T47D (cell line): ENCODE data around the gene FRK.
A peak's percentile ranks its signal among the peaks of the same experiment; 100 is the strongest.
"Not testable (repeated sequence)": the region's sequence is repeated elsewhere in the genome, so short reads cannot be mapped to it uniquely, and the experiment has no call there.

Experiments
- DNase-seq, 2 experiments: peaks; one replicate each; pipeline versions ENCODE4 v3.0.0 to v3.0.0-alpha.2; 2011 to 2012; ENCODE audit warnings: low read depth in 1 of 2, low spot score in 1 of 2
- JUND ChIP-seq: IDR thresholded peaks from 2 replicates; pipeline ENCODE4 v1.6.1; 2012; ENCODE audit warnings: low read depth
- in situ Hi-C: cut with HindIII; loops from 2 replicates; pipeline ENCODE4 v1.10.0; 2016; ENCODE audit warnings: low sequenced_read_pairs, low pct_unique_long_range_greater_than_20kb

Gene FRK

DNA sequence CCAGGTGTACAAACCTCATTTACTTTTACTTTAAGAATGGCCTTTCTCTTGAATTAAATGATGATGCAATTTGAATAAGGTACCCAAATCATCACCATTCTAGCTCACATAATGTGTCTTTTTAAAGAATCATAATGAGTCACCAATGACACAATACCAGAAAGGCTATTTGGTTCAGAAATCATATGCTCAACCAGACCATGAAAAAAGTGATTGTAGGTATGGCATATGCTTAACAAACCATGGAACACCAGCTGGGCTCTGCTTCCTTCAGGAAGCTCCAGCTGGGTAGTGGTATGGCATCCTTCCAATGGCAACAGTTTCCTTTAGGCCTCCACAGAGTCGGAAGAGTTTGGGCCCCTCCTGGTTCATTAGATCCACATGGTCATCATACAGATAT lies 128.2 kb downstream of the FRK start:
- in situ Hi-C loops: no loop called here
- no peak for TF ChIP-seq JUND
- no peak for DNase-seq

DNA sequence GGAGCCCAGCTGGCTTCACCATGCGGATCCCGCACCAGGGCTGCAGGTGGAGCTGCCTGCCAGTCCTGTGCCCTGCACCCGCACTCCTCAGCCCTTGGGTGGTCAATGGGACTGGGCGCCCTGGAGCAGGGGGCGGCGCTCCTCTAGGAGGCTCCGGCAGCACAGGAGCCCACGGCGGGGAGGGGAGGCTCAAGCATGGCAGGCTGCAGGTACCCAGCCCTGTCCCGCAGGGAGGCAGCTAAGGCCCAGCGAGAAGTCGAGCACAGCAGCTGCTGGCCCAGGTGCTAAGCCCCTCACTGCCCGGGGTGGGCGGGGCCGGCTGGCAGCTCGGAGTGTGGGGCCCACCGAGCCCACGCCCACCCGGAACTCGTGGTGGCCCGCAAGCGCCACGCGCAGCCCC lies 132.7 kb downstream of the FRK start:
- DNase-seq, in situ Hi-C loops: not testable (repeated sequence)

DNA sequence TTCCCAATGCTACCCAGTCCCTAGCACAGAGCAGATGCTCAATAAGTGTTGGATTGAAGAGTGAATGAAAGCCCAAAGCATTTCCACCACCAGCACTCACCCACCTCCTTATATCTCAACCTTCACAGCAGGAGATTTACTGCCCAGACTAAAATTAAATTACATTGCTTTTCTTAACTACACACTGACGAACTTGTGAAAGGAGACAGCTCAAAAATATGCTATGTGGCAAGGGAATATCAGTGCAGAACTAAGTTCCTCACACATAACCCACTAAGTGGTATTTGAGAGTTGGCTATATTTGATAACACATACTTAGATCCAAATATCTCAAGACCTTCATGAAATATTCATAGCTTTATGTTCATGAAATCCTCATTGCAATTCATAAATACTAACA lies 137.7 kb downstream of the FRK start:
- DNase-seq: no peak
- TF ChIP-seq JUND: no peak
- in situ Hi-C loops: no loop called here

DNA sequence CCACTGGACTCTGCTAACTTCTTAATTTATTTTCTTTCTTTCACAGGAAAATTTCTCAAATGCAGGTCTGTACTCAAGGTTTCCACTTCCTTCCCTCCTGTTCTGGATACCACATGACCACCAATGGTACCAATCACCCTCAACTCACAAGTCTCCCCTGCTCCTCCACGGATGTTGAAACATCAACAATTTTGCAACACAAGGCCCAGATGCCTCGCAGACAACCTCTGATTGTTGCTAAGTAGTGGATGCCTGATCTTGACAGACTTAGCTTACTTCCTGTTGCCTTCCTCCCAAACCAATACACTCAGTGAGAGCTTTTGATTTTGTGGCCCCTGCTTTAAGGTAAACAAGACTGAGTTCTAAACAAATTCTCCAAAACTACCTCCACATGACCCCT lies 146.6 kb downstream of the FRK start:
- in situ Hi-C loops: no loop called here
- no peak for DNase-seq
- no peak for TF ChIP-seq JUND

DNA sequence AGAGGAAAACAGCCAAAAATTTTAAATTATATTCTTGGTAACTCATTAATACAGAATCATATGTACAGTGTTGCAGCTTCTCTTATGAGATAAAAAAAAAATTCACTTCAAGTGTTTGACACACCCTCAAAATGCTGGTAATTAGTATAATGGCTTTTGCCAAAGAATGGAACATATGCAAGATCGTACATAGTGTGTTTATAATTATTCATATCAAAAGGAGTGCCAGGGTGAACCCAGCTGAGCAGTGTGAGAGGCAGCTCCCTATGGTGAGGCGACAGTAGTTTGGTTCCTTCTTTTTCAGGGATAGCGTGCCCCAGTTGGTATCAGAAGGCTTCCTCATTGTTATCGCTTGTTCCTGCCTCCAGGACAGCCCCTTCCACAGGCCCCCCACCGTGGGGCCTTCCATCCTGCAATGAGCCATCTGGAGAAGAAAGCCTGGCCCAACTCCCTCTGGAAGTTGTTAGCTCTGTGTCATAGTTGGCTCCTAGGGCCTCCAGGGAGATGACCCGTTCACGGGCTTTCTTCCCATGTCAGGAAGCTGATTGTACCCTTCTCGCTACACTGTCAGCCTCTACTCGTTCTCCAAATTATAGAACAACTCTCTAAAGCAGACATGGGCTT lies 150.7 kb downstream of the FRK start:
- no peak for TF ChIP-seq JUND
- no peak for DNase-seq
- in situ Hi-C loops: no loop called here

DNA sequence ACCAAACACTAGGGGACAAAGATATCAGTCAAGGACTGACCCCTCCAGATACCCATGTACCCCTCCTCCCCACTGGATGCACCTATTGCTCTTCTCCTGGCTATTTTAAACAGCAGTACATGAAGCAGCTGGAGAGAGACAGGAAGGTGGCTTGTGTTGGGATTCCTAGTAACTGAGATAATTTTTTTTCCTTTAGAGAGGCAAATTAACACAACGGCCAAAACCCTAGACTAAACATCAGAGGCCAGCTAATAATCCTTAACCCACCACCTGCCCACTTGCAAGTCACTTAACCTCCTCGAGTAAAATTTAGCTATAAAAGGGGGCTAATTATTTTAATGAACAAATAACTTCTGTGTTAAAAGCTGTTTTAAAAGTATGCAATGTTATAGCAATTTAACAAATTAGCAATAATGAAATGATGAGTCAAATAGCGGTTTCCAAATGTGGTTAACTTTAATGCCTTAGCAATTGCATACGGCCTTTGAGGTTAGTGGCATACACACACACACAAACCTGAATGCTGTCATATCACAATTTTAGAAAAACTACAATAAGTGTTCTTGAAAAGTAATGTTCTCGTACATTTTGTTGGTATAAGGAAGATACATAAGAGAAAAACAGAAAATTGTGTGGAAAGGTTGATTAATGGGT lies 151.7 kb downstream of the FRK start:
- in situ Hi-C loops: no loop called here
- TF ChIP-seq JUND: no peak
- no peak for DNase-seq

DNA sequence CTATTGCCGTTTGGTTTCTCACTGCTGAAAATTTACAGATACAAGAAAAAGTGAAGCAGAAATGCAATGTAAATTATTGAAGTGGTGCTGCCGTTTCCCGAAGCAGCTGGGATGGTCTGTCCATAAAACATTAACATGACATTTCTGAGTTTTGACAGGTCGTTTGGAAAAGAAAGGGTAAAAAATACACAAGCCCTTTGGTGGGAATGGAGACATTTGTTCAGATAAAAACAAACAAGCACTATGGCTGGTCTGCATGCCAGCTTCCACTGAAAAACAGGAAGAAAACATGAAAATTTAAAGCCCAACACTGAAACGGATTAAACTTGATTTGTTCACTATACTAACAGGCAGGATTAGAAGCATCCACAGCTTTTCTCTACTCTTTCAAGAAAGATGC lies 155.2 kb downstream of the FRK start:
- TF ChIP-seq JUND: no peak
- in situ Hi-C loops: no loop called here
- no peak for DNase-seq

DNA sequence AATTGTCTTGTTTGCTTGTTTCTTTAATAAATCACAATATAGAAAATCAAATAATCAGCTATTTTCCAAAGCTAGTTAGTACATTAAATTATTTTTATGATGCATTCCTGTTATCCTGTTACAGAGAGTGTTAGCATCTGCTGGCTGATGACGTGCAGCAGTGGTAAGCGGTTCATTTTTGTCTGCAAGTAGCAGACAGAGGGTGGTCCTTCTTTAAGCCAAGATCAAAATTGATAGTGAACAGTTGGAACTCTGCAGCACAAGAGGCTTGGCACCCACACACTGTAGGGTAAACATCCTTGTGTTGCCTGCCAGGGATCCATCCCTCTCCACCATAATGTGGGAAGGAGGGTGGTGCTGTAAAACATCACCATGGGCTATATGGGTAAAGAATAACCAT lies 158.3 kb downstream of the FRK start:
- in situ Hi-C loops: no loop called here
- no peak for DNase-seq
- TF ChIP-seq JUND: no peak

DNA sequence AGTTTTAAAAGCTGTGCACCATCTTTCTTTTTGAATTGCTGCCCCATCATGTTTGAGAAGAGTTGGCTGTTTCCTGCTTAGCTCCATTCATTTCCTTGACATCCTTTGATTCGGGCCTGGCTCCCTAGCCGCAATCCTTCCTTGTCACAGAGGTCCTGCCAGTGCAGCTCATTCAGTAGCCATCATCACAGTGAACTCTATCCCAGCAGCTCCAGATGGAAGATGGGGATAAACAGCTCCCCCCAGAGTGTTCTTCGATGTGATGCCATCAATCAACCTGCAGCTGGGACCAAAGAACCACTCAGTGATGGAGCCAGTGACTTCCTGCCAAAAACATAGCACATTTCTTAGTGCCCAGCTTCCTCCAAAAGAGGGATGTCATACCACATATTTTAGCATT lies 158.8 kb downstream of the FRK start:
- TF ChIP-seq JUND: no peak
- in situ Hi-C loops: no loop called here

DNA sequence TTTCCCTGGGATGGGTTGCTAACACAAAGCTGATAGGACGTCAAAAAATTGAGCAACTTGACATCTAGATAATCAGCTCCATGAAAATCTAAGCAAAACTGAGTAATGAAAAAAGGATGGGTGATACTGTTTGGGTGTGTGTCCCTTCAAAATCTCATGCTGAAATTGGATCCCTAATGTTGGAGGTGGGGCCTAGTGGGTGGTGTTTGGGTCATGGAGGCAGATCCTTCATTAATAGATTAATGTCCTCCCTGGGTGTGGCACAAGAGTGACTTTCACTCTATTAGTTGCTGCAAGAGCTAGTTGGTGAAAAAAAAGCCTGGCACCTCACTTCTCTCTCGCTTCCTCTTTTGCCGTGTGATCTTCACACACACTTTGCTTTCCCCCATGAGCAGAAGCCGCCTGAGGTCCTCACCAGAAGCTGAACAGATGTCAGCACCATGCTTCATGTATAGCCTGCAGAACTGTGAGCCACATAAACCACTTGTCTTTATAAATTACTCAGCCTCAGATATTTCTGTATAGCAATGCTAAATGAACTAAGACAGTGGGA lies 160.9 kb downstream of the FRK start:
- in situ Hi-C loops: no loop called here
- no peak for DNase-seq
- no peak for TF ChIP-seq JUND

More for the DNA sequence above, 158.8 kb downstream of the FRK start:
- DNase-seq: no peak

DNA sequence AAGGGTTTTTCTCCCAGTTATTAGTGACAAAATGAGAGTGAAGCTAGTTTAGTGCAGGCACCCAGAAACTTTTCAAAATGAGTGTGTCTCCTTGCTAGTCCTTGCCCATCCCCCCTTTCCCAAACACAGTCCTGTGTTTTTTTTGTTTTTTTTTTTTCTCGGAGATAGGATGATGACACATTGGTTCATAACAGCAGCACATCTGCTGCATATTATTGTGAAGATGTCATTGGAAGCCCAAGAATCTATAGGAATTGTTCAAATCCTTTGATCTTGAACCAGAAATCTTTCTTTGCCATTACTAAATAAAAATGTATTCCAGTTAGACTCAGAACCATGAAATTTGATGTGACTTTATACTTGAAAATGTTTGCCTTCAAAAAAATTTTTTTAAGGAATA lies 162.4 kb downstream of the FRK start:
- DNase-seq: no peak
- TF ChIP-seq JUND: no peak
- in situ Hi-C loops: no loop called here

DNA sequence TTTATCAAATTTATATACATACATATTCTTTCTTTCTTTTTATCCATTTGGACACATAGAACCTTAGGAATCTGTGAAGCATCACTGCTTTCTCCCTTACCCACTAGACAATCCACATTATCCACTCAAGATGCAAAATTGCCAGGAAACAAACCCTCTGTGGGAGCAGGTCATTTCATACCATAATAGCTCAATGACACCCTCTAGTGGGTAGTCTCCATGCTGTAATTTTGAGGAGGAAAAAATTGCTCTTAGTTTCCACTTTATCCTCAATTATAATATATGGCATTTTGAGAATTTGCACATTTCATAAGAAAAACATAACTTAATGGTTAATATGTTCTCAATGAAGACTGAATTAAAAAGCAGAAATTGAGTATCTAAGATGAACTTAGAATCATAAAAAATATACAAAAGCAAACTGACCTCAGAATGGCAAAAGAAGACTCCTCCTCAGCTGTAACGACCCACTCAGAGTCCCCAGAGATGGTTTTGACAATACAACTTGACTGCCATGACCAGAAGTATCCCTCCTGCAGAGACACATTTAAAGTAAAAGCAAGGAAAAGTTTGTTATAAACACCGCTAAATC lies 164.1 kb downstream of the FRK start:
- TF ChIP-seq JUND: no peak
- DNase-seq: peak; percentile 15 to 49
- in situ Hi-C loops: no loop called here

DNA sequence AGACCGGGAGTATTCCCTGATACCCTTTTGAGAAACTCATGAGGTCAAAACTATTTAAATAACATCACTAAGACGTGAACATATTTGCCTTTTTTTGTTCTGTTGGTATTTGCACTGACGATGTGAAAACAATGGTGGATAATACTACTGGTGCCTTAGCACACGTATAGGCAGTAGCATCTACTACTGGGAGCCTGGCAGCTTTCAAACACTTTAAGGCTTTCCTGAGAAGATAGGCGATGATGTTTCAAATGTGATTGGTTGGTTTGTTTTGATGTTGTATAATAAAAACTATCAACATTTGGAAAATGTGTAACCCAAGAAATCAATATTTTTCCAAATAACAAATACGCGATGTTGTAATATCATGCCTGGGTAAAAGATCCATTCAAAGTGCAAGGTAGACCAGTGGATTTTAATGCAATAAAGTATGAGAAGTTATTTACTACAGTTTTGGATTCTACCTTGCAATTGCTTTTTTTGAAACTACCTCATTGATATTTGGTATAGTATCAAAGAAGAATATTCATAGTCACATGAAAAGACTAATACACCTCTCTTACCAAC lies 166.2 kb downstream of the FRK start:
- in situ Hi-C loops: no loop called here
- no peak for DNase-seq
- no peak for TF ChIP-seq JUND
